Thyroid gland (tissue), 4 donors: Measurements from ENCODE around the gene ERICH6B. TPM values are rescaled to one million over a fixed set of nuclear protein-coding genes. Genes with fewer than 3 reads are reported as not detected.

Source experiments
- DNase-seq, 2 donors: peaks; one replicate each; pipeline ENCODE4 v3.0.0-alpha.2; 2019
- H3K27ac ChIP-seq, 3 donors: fragments of 200-600 bp; sonication (generic); 1 replicate in 2 of 3; 2 replicates in 1 of 3; pipeline ENCODE4 v1.5.1; 2016 to 2019; ENCODE audit warnings: mild to moderate bottlenecking in 1 of 3, moderate library complexity in 1 of 3
- H3K27me3 ChIP-seq: fragments of 200-600 bp; sonication (generic); one replicate; pipeline ENCODE4 v1.5.1; 2019
- H3K36me3 ChIP-seq, 2 donors: fragments of 200-600 bp; sonication (generic); one replicate each; pipeline ENCODE4 v1.5.1; 2016 to 2019
- H3K4me1 ChIP-seq, 2 donors: fragments of 200-600 bp; sonication (generic); one replicate each; pipeline ENCODE4 v1.5.1; 2017 to 2019
- H3K4me3 ChIP-seq, 3 donors: fragments of 200-600 bp; sonication (generic); replicated peaks in 1 of 3; 1 replicate in 2 of 3; 2 replicates in 1 of 3; pipeline ENCODE4 v1.5.1; 2016; ENCODE audit warnings: mild to moderate bottlenecking in 1 of 3
- H3K9me3 ChIP-seq: fragments of 200-600 bp; sonication (generic); one replicate; pipeline ENCODE4 v1.5.1; 2017
- POLR2A ChIP-seq, 2 donors: fragments of 450-650 bp; IDR thresholded peaks; one replicate each; pipeline ENCODE4 v1.6.1; 2017; ENCODE audit warnings: antibody characterized with exemption in 2 of 2, mild to moderate bottlenecking in 2 of 2, moderate library complexity in 1 of 2
- WGBS, 2 donors: methylation state at CpG; one replicate each; pipeline ENCODE4 v1.1.5; 2017; 5-methylcytosine and 5-hydroxymethylcytosine counted together
- intact Hi-C: fragments of 100-400 bp; cut with DNase I; formaldehyde crosslinking; loops from one replicate; pipeline ENCODE4 v1.15.1; 2023
- total RNA-seq, 4 donors: library from RNA; depleted of rRNA; stranded (reverse); fragments of >200 nt; gene quantifications; one replicate each; pipeline ENCODE4 v1.2.3, GENCODE V29; 2016
- TF ChIP-seq, protein P1 (sequence below), 6 experiments: fragments of 200-600 bp in 3 of 6; fragments of 450-650 bp in 3 of 6; sonication (generic) in 3 of 6; IDR thresholded peaks; one replicate each; pipeline ENCODE4 v1.5.1; 2016 to 2019; ENCODE audit warnings: antibody characterized with exemption in 6 of 6, mild to moderate bottlenecking in 2 of 6, inconsistent platforms in 1 of 6, moderate library complexity in 1 of 6

The ERICH6B gene
- total RNA-seq, 4 donors from 2014 or later = not detected

DNA sequence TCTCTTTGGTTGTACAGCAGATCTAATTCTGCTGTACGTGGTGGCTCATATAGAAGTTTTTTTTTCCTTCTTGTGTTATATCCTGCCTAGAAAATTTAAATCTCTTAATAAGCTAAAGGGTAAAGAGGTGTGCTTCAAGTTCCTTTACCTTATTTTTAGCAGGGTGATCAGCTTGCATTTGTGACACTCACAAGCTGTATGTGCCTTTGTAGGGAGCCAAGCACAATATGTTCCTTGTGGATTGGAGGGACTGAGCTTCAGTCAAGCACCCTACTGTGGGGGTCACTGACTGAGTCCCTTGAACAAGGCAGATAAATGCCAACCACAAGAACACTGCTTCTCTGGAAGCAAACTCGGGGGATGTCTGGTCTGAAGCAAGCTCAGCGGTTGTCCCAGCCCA lies 12.6 kb upstream of the ERICH6B start:
- no peak for TF ChIP-seq POLR2A (IDR thresholded peaks at IDR 0.05)
- Histone ChIP-seq H3K36me3 (no peaks in the 10 kb centered on the region), H3K27ac (no peak overlapping the region), H3K9me3 (no peaks in the 10 kb centered on the region), H3K27me3 (no peaks in the 10 kb centered on the region), H3K4me1 (no peaks in the 10 kb centered on the region), H3K4me3 (no peak overlapping the region)
- no peak for DNase-seq
- intact Hi-C loops = no loop called here
- WGBS, 2 donors = 79 to 91% methylated on average over 1 to 3 of the region's 3 CpGs

- 58 to 73% methylated on average over 1 of the region's 1 CpG for WGBS, 2 donors
- H3K4me3 ChIP-seq = no peak overlapping the region
- DNase-seq = no peak
- H3K36me3 ChIP-seq = no peaks in the 10 kb centered on the region
- H3K27ac ChIP-seq = no peak overlapping the region
- H3K27me3 ChIP-seq = no peaks in the 10 kb centered on the region
- TF ChIP-seq, protein P1, sequence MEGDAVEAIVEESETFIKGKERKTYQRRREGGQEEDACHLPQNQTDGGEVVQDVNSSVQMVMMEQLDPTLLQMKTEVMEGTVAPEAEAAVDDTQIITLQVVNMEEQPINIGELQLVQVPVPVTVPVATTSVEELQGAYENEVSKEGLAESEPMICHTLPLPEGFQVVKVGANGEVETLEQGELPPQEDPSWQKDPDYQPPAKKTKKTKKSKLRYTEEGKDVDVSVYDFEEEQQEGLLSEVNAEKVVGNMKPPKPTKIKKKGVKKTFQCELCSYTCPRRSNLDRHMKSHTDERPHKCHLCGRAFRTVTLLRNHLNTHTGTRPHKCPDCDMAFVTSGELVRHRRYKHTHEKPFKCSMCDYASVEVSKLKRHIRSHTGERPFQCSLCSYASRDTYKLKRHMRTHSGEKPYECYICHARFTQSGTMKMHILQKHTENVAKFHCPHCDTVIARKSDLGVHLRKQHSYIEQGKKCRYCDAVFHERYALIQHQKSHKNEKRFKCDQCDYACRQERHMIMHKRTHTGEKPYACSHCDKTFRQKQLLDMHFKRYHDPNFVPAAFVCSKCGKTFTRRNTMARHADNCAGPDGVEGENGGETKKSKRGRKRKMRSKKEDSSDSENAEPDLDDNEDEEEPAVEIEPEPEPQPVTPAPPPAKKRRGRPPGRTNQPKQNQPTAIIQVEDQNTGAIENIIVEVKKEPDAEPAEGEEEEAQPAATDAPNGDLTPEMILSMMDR (IDR thresholded peaks at IDR 0.05) = no peak
- TF ChIP-seq POLR2A (IDR thresholded peaks at IDR 0.05) = no peak
- intact Hi-C loops = no loop called here
- no peaks in the 10 kb centered on the region for H3K4me1 ChIP-seq
- no peaks in the 10 kb centered on the region for H3K9me3 ChIP-seq
These were observed 12.1 kb upstream of the ERICH6B start for GRCh38 chr13:45627656-45628055.

GRCh38 chr13:45626731-45627374 lies 11.3 kb upstream of the ERICH6B start:
- no peaks in the 10 kb centered on the region for H3K9me3 ChIP-seq
- no peaks in the 10 kb centered on the region for H3K4me1 ChIP-seq
- H3K36me3 ChIP-seq = no peaks in the 10 kb centered on the region
- no peak overlapping the region for H3K27ac ChIP-seq
- intact Hi-C loops = no loop called here
- no peaks in the 10 kb centered on the region for H3K27me3 ChIP-seq
- no peak overlapping the region for H3K4me3 ChIP-seq
- 57 to 63% methylated on average over 4 of the region's 4 CpGs for WGBS, 2 donors
- TF ChIP-seq, protein P1 (IDR thresholded peaks at IDR 0.05) = no peak
- no peak for TF ChIP-seq POLR2A (IDR thresholded peaks at IDR 0.05)
- DNase-seq = no peak

- H3K27ac ChIP-seq = no peak overlapping the region
- no peaks in the 10 kb centered on the region for H3K27me3 ChIP-seq
- TF ChIP-seq, protein P1 (IDR thresholded peaks at IDR 0.05) = peak in 3 of 6 experiments; percentile 26 to 49 (median 47)
- TF ChIP-seq POLR2A (IDR thresholded peaks at IDR 0.05) = no peak
- H3K9me3 ChIP-seq = no peaks in the 10 kb centered on the region
- DNase-seq = no peak
- H3K4me1 ChIP-seq = no peaks in the 10 kb centered on the region
- no peaks in the 10 kb centered on the region for H3K36me3 ChIP-seq
- H3K4me3 ChIP-seq = no peak overlapping the region
- WGBS, 2 donors = 44 to 52% methylated on average over 5 of the region's 5 CpGs
- intact Hi-C loops = no loop called here
These were observed 8.1 kb upstream of the ERICH6B start for GRCh38 chr13:45623516-45624090.

DNA sequence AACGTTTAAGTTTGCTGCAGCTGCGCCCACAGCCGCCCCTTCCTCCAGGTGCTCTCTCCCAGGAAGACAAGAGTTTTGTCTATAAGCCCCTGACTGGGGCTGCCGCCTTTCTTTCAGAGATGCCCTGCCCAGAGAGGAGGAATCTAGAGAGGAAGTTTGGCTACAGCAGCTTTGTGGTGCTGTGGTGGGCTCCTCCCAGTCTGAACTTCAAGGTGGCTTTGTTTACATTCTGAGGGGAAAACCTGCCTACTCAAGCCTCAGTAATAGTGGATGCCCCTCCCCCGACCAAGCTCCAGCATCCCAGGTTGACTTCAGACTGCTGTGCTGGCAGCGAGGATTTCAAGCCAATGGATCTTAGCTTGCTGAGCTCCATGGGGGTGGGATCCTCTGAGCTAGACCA lies 6.4 kb upstream of the ERICH6B start:
- H3K9me3 ChIP-seq = no peaks in the 10 kb centered on the region
- H3K36me3 ChIP-seq = no peaks in the 10 kb centered on the region
- WGBS, 2 donors = 25 to 33% methylated on average over 4 of the region's 6 CpGs
- intact Hi-C loops = no loop called here
- TF ChIP-seq, protein P1 (IDR thresholded peaks at IDR 0.05) = no peak
- TF ChIP-seq POLR2A (IDR thresholded peaks at IDR 0.05) = no peak
- H3K4me1 ChIP-seq = no peaks in the 10 kb centered on the region
- H3K27ac ChIP-seq = no peak overlapping the region
- DNase-seq = no peak
- no peaks in the 10 kb centered on the region for H3K27me3 ChIP-seq
- H3K4me3 ChIP-seq = no peak overlapping the region
